ENCODE results near the gene TLX2. TPM values are rescaled to one million over a fixed set of nuclear protein-coding genes. Genes with fewer than 3 reads are reported as not detected.

Gene TLX2
- polyA plus RNA-seq, 3 donors: not detected

- Histone ChIP-seq H3K36me3 (replicated peaks in 1 of 2; ENCODE audit: control insufficient read depth in 1 of 2, insufficient read depth in 2 of 2, low read length in 2 of 2) (no peaks in the 10 kb centered on the region), H3K9ac (ENCODE audit: insufficient read depth, low read length, poor library complexity, severe bottlenecking) (no peak overlapping the region), H4K20me1 (ENCODE audit: insufficient read depth, low read length) (no peaks in the 10 kb centered on the region), H3K4me1 (ENCODE audit: control insufficient read depth in 1 of 2, insufficient read depth in 2 of 2, low read length in 2 of 2) (peaks cover 26 to 32% of the 10 kb centered on the region in 2 donors), H3K27ac (ENCODE audit: low read depth in 1 of 2, low read length in 2 of 2) (no peak overlapping the region), H3K27me3 (ENCODE audit: control insufficient read depth in 2 of 2, insufficient read depth in 2 of 2, low read length in 2 of 2) (peaks cover 77 to 98% of the 10 kb centered on the region in 2 donors), H3K9me3 (replicated peaks in 1 of 2; ENCODE audit: control insufficient read depth in 1 of 2, insufficient read depth in 1 of 2, low read length in 2 of 2) (peaks cover 0 to 23% of the 10 kb centered on the region in 2 donors), H3K4me2 (replicated peaks; ENCODE audit: extremely low read depth, low read length, poor library complexity, severe bottlenecking) (peak overlapping the region; percentile 86), H2AFZ (ENCODE audit: insufficient read depth, low read depth, low read length, poor library complexity, severe bottlenecking) (peak overlapping the region; percentile 74), H3K79me2 (ENCODE audit: insufficient read depth, low read length) (no peaks in the 10 kb centered on the region), H3K4me3 (replicated peaks in 1 of 3; ENCODE audit: low read depth in 2 of 3, low read length in 3 of 3) (peak overlapping the region; percentile 26 to 72 (median 27))
- Mint-ChIP-seq H3K4me1 (peaks cover 37% of the 10 kb centered on the region), H3K4me3 (peak overlapping the region; percentile 72 to 93), H3K9me3 (peaks cover 2 to 28% (median 24%) of the 10 kb centered on the region in 7 donors), H3K27ac (no peak overlapping the region), H3K36me3 (peaks cover 7 to 10% of the 10 kb centered on the region in 2 donors), H3K27me3 (ENCODE audit: low read depth in 3 of 3) (peaks cover 86 to 99% (median 92%) of the 10 kb centered on the region in 3 donors)
- WGBS (ENCODE audit: insufficient coverage): 2% methylated on average over 72 of the region's 72 CpGs
- DNase-seq: peak in 2 of 3 donors; percentile 55 to 60
- TF ChIP-seq, protein P1, sequence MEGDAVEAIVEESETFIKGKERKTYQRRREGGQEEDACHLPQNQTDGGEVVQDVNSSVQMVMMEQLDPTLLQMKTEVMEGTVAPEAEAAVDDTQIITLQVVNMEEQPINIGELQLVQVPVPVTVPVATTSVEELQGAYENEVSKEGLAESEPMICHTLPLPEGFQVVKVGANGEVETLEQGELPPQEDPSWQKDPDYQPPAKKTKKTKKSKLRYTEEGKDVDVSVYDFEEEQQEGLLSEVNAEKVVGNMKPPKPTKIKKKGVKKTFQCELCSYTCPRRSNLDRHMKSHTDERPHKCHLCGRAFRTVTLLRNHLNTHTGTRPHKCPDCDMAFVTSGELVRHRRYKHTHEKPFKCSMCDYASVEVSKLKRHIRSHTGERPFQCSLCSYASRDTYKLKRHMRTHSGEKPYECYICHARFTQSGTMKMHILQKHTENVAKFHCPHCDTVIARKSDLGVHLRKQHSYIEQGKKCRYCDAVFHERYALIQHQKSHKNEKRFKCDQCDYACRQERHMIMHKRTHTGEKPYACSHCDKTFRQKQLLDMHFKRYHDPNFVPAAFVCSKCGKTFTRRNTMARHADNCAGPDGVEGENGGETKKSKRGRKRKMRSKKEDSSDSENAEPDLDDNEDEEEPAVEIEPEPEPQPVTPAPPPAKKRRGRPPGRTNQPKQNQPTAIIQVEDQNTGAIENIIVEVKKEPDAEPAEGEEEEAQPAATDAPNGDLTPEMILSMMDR (IDR thresholded peaks at IDR 0.05): no peak
- intact Hi-C loops (cut with micrococcal nuclease): no loop called here
Measured at GRCh38 chr2:74515981-74516633, 1.9 kb downstream of the TLX2 start.

DNA sequence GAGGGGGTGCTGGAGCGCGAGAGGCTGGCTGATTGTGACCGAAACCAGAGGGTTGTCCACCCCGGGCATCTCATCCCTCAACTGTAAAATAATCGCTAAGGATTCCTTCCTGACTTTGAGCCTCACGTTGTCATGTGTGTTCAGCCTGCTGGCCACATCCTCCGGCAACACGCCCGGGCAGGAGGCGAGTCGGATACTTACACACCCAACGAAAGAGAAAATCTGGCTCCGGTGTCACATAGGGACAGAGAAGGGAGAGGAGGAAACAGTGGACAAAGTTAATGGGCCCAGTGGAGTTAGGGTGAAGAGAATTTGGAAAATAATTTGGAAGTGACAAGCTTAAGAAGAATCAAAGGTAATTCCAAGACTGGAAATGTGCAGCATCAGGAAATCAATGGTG is 2.4 kb downstream of the TLX2 start:
- Histone ChIP-seq H3K27me3 (ENCODE audit: control insufficient read depth in 2 of 2, insufficient read depth in 2 of 2, low read length in 2 of 2) (peaks cover 72 to 93% of the 10 kb centered on the region in 2 donors), H2AFZ (ENCODE audit: insufficient read depth, low read depth, low read length, poor library complexity, severe bottlenecking) (peak overlapping the region; percentile 74), H3K9ac (ENCODE audit: insufficient read depth, low read length, poor library complexity, severe bottlenecking) (no peak overlapping the region), H3K4me1 (ENCODE audit: control insufficient read depth in 1 of 2, insufficient read depth in 2 of 2, low read length in 2 of 2) (peaks cover 26 to 32% of the 10 kb centered on the region in 2 donors), H3K9me3 (replicated peaks in 1 of 2; ENCODE audit: control insufficient read depth in 1 of 2, insufficient read depth in 1 of 2, low read length in 2 of 2) (peaks cover 0 to 21% of the 10 kb centered on the region in 2 donors), H3K4me3 (replicated peaks in 1 of 3; ENCODE audit: low read depth in 2 of 3, low read length in 3 of 3) (peak overlapping the region in 2 of 3 experiments; percentile 26 to 72), H3K4me2 (replicated peaks; ENCODE audit: extremely low read depth, low read length, poor library complexity, severe bottlenecking) (peak overlapping the region; percentile 86), H3K79me2 (ENCODE audit: insufficient read depth, low read length) (no peaks in the 10 kb centered on the region), H3K27ac (ENCODE audit: low read depth in 1 of 2, low read length in 2 of 2) (no peak overlapping the region), H3K36me3 (replicated peaks in 1 of 2; ENCODE audit: control insufficient read depth in 1 of 2, insufficient read depth in 2 of 2, low read length in 2 of 2) (no peaks in the 10 kb centered on the region), H4K20me1 (ENCODE audit: insufficient read depth, low read length) (no peaks in the 10 kb centered on the region)
- WGBS (ENCODE audit: insufficient coverage): 58% methylated on average over 10 of the region's 13 CpGs
- no peak for DNase-seq
- intact Hi-C loops (cut with micrococcal nuclease): no loop called here
- Mint-ChIP-seq H3K36me3 (peaks cover 7 to 10% of the 10 kb centered on the region in 2 donors), H3K9me3 (peaks cover 2 to 26% (median 24%) of the 10 kb centered on the region in 7 donors), H3K27me3 (ENCODE audit: low read depth in 3 of 3) (peaks cover 86 to 99% (median 91%) of the 10 kb centered on the region in 3 donors), H3K4me3 (peak overlapping the region; percentile 72 to 93), H3K27ac (peak overlapping the region in 1 of 7 donors; percentile 63), H3K4me1 (peaks cover 32% of the 10 kb centered on the region)
- TF ChIP-seq, protein P1 (IDR thresholded peaks at IDR 0.05): no peak

All from CD14-positive monocyte (primary cell).